Stimulated activated naive CD4-positive, alpha-beta T cell treated with Interleukin-2 at 50 U/mL for 16 hours (primary cell): ENCODE data around the gene NCEH1.
A peak's percentile ranks its signal among the peaks of the same experiment; 100 is the strongest.
"Not testable (repeated sequence)": the region's sequence is repeated elsewhere in the genome, so short reads cannot be mapped to it uniquely, and the experiment has no call there.

Experiments used
- DNase-seq: peaks from one replicate; lab custom pipeline; 2025; lab: John Stamatoyannopoulos, UW

Gene NCEH1

DNA sequence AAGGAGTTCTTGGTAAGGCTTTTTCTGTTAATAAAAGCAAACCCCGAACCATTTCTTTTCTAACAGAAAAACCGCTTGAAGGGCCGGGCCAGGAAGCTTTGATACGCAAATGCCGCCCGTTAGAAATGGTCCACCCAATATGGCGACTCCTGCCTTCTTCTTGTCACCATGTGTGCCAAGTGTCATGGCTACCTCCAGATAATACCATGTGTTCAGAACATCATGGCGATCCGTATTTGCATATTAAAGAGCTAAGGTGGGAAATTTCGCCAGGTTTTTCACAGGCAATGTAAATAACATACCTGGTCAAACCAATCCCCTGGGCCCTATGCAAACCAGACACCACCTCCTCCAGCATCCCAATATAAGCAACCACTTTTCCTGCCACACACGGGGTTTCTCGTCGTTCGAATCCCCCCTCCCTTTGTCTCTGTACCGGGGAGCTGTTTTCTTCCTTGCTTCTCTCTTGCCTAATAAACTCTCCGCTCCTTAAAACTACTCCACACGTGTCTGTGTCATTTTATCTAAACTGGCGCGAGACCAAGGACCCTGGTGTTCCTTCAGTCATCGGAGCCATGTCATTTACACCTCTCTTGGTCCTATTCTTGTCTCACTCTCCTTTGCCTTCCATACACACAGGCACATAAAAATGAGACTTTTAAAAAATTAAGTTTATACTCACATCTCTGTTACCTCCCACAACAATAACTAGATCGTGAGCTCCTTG is 34.5 kb downstream of the NCEH1 start:
- no peak for DNase-seq

DNA sequence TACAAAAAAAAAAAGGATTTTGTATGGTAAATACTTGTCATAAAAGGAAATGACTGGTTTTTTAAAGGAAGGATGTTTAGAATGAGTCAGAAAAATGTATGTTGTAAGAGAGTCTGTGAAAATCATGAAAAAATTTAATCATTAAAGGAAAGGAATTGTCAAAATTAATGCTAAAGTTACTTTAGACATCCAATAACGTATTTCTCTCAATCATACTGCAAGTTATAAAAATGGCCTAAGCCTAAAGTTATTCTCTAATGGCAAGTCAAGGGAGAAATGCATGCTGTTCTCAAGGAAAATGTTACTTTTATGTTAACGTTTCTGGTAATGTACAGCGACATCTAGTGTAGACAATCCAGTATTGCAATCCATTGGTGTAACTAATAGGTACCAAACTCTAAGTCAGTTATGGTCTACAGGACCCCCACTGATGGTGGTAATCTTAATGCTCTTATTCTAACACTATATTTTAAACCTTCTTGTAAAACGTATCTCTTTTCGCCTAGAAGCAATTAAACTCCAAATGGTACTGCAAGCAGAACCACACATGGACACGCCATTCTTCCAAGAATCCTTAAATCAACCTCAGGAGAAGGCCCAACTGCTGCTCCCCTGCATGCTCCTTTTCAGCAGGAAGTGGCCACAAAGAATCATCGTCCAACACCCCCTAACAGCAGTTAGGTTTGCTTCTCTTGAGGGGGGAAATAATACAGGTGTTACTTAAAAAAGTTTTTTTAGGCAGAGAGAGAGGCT is 35.2 kb downstream of the NCEH1 start:
- no peak for DNase-seq

DNA sequence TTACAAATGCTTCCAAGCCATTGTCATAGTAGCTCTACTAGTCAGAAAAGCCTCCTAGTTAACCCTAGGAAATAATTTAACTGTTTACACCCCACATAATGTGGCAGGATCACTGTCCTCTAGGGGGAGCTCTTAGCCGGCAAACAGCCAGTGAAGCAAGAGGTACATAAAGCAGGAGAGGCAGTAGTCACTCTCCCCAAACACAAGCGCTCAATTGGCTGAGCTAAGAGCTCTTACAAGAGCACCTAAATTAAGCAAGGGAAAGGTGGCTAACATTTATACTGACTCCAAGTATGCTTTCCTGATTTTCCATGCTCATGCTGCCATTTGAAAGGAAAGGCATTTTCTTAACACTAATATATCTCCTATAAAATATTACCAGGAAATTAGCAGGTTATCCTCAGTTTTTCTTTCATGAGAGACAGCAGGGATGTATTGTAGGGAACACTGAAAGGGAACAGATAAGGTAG is 37.6 kb downstream of the NCEH1 start:
- DNase-seq = peak; percentile 38

DNA sequence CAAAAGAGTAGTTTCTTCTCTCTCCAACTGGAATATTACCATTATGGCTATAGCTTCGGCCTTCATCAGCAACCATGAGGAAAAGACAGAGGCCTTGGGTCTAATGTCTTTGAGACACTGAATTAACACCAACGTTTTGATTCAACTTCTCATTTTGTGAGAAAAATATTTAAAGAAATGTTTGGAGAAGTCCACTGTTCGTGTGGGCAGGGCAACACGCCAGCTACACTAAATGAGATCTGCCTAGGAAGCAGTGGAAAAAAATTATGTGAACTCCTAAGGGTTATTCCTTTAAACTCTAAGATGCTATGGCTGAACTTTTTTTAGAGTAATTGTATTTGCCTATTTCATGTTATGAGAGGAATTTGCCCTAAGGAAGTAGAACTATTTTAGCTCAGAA is 41.8 kb downstream of the NCEH1 start:
- no peak for DNase-seq

DNA sequence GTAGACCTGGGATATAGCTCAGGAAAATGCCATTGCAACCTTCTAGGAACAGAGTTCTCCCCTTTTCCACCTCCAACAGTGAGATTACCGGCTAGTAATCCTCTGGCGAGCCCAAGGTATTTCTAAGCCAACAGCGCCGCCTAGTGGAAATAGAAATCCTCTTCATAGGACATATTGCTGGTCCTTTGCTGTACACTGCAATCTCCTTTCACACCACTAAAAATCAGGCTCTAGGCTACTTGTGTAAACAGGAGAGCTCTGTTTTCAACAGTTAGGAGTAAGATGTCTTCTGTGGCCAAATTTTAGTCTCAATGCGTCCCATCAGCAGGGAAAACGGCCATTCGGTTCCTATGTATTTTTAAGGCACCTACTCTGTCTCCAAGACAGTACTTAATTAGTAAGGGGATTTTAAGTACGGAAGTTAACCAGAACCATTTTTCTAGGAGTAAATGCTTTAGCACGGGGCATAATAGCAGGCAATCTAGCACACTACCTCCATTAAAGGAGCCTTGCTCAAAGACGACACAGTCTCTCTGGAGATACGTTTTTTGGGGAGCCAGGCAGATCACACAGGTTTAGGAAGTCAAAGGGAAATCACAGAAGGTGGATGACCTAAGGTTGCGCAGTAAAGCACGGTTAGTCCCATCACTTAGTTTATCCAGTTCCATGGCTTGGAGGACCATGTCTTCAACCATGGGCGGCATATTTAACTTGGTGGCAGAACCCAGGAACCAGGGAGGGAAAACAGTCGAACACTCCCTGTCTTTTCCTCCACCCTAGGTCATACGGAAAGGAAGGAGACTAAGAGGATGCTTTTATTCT is 43.8 kb downstream of the NCEH1 start:
- DNase-seq = peak; percentile 73

DNA sequence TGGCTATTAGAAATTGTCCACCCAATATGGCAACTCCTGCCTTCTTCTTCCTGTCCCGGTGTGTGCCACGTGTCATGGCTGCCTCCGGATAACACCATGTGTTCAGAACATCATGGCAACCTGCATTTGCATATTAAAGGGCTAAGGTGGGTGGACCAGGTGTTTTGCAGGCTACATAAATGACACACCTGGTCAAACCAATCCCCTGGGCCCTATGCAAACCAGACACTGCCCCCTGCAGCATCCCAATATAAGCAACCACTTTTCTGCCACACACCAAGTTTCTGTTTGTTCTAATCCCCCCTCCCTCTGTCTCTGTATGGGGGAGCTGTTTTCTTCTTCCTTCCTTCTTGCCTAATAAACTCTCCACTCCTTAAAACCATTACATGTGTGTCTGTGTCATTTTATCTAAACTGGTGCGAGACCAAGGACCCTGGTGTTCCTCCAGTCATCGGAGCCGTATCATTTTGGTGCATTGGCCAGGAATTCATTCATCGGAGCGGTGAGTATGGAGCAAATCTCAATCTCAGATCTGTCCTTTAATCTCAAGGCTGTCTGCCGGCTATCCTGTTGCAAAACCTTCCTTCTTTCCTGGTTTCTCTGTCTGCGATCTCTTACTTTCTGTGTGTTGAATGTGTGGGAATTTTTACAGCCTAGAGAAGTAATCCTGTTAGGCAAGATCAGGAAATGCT is 44.5 kb downstream of the NCEH1 start:
- DNase-seq = no peak

DNA sequence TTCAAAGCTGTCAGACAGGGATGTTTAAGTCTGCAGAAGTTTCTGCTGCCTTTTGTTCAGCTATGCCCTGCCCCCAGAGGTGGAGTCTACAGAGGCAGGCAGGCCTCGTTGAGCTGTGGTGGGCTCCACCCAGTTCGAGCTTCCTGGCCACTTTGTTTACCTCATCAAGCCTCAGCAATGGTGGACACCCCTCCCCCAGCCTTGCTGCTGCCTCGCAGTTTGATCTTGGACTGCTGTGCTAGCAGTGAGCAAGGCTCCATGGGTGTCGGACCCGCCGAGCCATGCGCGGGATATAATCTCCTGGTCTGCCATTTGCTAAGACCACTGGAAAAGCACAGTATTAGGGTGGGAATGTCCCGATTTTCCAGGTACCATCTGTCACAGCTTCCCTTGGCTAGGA is 45.4 kb downstream of the NCEH1 start:
- not testable (repeated sequence) for DNase-seq

DNA sequence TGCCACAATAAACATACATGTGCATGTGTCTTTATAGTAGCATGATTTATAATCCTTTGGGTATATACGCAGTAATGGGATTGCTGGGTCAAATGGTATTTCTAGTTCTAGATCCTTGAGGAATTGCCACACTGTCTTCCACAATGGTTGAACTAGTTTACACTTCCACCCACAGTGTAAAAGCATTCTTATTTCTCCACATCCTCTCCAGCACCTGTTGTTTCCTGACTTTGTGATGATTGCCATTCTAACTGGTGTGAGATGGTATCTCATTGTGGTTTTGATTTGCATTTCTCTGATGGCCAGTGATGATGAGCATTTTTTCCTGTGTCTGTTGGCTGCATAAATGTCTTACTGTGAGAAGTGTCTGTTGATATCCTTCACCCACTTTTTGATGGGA is 50.4 kb downstream of the NCEH1 start:
- DNase-seq = not testable (repeated sequence)

DNA sequence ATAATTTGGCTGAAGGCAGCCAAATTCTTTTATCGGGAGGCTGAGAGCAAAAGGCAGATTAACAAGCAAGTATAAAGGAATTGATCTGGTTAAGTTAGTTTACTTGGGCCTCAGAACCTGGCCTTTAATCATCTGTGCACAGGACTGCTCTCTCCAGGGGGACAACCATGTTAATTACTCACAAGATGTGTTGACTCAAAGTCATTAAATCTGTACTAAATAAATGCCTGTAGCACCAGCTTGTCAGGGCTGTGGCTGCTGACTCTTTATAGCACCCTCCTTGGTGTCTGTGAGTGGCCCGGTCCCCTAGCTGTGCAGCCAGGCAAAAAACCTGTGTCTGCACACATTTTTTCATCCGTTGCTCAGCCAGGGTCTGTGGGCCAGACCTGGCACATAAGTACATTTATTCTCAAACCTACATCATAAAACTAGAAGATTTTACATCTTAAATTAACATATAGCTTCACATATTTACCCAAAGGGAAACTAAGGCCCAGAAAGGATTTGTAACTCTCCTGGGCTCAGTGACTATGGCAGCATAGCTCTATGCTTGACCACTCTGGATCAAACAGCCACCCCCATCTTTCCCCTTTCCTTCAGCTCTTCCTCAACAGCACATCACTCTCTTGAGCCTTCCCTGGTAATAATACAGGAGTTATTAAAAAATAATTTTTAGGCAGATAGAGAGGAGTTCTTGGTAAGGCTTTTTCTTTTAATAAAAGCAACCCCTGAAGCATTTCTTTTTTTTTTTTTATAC is 51.4 kb downstream of the NCEH1 start:
- no peak for DNase-seq

DNA sequence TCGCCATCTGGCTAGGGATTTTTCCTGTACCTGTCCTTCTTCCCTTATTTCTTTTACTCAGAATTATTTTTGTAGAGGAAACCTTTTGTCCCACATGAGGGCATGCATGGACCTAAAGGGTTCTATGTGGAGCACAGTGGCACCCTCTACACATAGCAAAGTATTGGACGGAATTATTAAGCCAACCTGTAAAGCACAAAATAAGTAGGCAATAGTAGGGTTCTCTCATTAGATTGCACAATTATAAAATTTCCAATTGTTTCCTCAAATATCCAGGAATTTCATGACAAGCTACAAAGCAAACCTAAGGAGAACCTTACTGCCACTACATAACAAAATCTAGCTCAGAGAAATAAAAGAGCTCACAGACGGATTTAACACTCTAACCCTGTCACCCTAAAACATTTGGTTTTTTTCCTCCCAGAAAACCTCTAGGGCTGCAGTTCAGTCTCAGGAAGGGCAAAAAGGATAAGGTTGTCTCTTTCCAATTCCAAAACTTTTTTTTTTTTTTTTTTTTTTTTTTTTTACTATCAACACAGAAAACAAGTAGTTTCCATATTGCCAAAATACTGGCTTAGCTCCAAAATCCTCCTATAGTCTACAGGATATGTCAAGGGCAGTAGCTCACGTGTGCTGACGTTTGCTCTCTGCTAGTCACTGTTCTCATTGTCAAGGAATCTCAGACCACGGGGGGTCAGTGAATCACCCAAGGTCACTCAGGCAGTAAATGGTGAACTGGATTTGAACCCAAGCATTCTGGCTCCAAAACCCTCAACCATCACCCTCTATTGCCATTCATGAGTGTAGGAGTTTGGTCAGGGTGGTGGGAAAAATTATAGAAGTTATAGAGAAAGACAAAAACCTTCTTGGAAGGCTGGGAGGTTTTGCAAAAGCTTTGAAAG is 52.3 kb downstream of the NCEH1 start:
- no peak for DNase-seq

DNA sequence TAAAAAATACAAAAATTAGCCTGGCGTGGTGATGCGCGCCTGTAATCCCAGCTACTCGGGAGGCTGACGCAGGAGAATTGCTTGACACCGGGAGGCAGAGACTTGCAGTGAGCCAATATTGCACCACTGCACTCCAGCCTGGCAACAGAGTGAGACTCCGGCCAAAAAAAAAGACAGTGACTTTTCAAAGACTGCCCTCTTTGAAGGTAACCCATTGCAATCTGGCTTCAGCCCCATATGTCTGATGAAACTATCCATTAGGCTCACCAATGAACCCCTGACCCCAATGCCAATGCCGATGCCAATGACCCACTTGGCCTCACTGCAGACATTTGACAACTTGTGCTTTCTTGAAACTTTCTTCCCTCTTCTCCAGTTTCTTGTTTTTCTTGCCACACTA is 54.3 kb downstream of the NCEH1 start:
- no peak for DNase-seq

DNA sequence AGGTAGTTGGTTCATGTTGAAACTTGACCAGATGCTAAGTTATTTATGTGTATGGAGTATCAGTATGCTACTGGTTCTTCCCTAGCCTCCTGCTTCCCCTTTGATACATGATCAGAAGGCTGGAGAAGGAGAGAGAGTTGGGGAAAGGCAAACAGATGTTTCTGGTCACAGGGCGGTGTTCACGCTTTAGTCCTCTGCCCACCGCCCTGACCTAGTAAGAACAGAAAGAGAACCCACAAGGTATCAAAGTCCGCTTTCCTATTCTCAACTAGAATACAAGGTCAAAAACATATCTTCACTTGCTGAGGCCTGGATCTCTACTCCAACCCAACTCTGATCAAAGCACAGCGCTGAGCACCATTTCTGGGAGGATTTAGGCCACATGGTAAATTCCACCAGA is 55.5 kb downstream of the NCEH1 start:
- DNase-seq = no peak

DNA sequence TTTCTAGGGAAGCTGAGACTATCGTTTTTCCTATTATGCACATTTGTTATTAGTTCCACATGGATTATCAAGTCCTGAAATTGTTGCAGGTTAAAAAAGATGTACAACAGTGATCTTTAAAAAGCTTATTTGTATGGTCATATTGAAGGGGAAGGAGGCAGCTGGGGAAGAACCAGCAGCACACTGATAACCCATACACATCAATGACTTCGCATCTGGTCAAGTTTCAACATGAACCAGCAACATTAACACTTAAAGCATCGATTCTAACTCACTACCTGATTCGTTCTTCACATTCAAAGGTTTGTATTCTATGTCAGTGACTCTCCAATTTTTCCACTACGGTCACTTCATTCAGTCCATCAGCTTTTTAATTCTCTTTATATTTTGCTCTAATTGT is 56.4 kb downstream of the NCEH1 start:
- no peak for DNase-seq

DNA sequence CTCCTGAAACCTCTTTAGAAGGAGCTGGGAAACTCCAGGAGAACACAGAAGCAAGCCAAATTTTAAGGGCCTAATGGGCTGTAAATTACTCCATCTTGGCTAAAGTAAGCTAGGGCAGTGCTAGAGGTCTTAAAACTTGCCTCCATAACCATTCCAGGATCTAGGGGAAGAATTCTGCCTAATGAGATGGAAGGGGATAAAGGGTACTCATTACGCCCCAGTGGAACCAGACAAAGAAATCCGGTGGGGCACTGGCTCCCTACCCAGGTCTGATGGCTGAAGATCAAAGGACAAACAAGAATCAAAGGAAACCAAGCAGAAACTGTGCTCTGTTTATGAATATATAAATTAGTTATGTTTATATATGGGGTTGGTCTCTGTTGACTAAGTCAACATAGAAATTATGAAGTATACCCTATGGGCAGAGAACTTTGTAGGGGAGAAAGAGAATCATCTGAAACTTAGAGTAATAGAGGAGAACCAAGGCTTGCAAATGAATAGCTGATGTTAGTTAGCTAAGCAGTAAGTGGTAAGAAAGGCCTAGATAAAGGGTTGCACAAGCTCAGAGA is 57.8 kb downstream of the NCEH1 start:
- DNase-seq = no peak

DNA sequence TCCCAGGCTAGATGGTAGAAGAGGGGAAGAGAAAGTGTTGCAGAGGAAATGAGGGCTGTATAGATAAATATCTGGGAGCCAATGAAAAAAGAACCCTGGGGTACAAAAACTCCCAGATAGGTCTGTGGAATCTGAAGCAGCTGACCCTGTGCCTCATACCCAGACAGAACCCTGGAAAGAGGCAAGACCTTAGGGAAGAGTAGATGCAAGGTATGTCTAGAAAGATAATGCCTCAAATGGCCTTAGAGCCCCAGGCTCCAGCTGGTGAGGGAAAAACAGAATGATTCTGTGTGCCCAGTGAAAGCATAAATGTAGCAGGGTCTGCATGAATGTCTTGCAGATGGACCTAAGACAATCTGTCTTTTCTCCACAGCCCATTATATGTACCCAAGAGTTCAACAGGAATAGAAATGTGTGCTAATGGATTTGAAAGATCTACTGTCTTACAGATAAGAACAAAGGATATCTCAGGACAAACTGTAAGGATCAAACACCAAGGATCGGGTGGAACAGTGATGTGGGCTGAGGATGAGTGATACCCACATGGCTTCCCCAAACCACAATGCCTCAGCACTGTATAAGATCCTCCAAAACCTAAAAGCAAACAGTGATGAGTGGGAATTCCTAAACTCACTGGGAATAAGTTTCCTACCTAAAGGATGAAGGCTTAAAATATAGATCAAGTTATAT is 58.8 kb downstream of the NCEH1 start:
- no peak for DNase-seq

DNA sequence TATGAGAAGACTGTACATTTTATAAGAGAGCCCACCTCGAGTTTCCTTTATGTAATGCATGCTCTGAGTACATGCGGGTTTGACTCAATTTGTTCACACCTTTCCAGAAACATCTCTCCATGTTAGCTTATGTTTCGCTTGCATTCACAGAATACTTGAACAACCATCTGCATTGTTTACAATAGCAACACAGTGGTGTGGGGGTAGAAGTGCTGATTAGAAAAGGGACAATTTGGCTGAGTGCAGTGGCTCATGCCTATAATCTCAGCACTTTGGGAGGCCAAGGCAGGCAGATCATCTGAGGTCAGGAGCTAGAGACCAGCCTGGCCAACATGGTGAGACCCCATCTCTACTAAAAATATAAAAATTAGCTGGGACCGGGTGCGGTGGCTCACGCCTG is 60.9 kb downstream of the NCEH1 start:
- DNase-seq = no peak

DNA sequence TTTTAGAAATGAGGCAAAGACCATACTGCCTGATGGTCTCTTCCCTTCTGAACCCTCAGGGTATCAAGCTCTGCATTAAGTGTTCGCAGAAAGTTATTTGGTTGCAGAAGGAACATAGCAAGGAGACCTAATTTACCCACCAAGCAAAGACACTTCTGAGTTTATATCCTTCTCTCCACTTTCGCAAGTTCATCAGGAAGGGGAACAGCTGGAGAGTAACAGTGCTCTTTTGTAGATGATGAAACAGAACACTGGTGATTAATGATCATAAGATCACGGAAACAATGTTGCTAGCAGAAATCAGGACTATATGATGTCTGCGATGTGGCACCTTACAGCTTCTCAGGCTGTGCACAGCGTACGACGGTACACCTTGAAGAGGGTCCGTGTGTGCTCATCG is 62.1 kb downstream of the NCEH1 start:
- DNase-seq = no peak

DNA sequence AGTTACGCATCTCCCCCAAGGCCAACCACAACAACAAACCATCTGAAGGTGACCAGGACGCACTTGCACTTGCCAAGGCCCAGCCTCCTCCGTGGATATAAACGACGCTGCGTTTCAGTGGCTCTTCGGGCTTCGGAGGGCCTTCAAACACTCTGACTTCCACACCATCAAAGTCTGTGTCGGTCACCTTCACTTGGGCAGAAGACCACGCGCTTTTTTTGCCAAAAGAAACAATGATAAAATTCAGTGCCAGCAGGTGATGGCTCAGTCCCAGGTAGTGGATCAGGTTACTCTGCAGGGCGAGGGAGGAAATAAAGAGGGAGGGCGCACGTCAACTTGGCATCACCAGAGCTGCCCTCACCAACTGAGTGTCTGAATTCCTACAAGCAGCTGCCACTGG is 63.0 kb downstream of the NCEH1 start:
- DNase-seq = no peak

DNA sequence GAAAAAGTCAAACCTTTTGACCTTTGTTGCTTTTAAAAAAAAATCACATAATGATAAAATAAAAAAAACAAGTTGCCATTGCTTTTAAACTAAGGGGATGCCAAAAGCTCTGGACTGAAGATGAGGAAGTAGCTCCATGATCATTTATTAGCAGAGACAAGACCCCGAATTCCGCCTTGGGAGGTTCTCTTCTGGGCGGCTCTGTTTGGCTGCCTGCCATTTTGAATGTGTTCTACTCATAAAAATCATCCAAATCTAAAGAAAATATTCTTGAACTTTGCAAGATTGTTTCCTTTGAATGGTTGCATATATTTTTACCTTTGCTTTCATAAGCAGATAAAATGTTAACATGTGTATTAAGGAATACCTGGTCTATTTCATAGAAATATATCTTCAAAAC is 63.8 kb downstream of the NCEH1 start:
- DNase-seq = no peak
